K562 (cell line): ENCODE data around the gene AMOT. TPM values are rescaled to one million over a fixed set of nuclear protein-coding genes. Genes with fewer than 3 reads are reported as not detected.

Experiments
- ATAC-seq: fragments of 200-7000 bp; cut with Tn5 transposase; 3 replicates; pipeline ENCODE4 v1.9.1; 2020; ENCODE audit warnings: moderate library complexity
- BruUV-seq: library from RNA; stranded (reverse); fragments of 400-500 nt; replicated peaks from 2 replicates; lab custom pipeline; 2021; lab: Mats Ljungman, UMichigan
- CTCF ChIA-PET: fragments of 300-600 bp; formaldehyde crosslinking; extraction: SDS; loops from one replicate; lab custom pipeline; 2021; ENCODE audit warnings: low intra/inter-chr PET ratio; lab: Yijun Ruan, JAX
- POLR2A ChIA-PET: fragments of 300-600, 350-650 bp; sonication (Branson Sonifier 250); formaldehyde crosslinking; extraction: SDS; loops from one replicate; lab custom pipeline; 2021; ENCODE audit warnings: antibody characterized with exemption, inconsistent platforms; lab: Yijun Ruan, JAX
- DNase-seq, 4 experiments: peaks; one replicate each; pipeline versions ENCODE4 v3.0.0 to v3.0.0-alpha.2; 2011 to 2018; ENCODE audit warnings: low spot score in 3 of 4, mixed read lengths in 3 of 4; ENCODE audit errors: extremely low read depth in 1 of 4
- FAIRE-seq: peaks from 2 replicates; lab custom pipeline; 2011; peaks lifted over from hg19 to GRCh38; lab: Jason Lieb, UNC
- H2AFZ ChIP-seq: 2 replicates; pipeline ENCODE4 v1.6.0; 2011; ENCODE audit warnings: low read depth, low read length, control low read depth, inconsistent platforms
- H3K27ac ChIP-seq: fragments of 200-600 bp; 3 replicates; pipeline ENCODE4 v1.8.0; 2011; ENCODE audit warnings: low read depth, mild to moderate bottlenecking, control low read depth, inconsistent platforms, low read length, moderate library complexity, mixed read lengths; ENCODE audit errors: extremely low read depth
- H3K27me3 ChIP-seq, 2 experiments: fragments of 300-600 bp in 1 of 2; 2 replicates in 1 of 2; 3 replicates in 1 of 2; pipeline versions ENCODE4 v1.6.0 to v1.8.0; 2011; ENCODE audit warnings: inconsistent platforms in 2 of 2, low read length in 2 of 2, mild to moderate bottlenecking in 1 of 2, mixed read lengths in 1 of 2, moderate library complexity in 1 of 2; ENCODE audit not compliant: control insufficient read depth in 2 of 2, insufficient read depth in 2 of 2
- H3K36me3 ChIP-seq: fragments of 300-600 bp; 3 replicates; pipeline ENCODE4 v1.8.0; 2011; ENCODE audit warnings: mild to moderate bottlenecking, low read length, inconsistent platforms; ENCODE audit not compliant: control insufficient read depth, insufficient read depth
- H3K4me1 ChIP-seq, 2 experiments: fragments of 200-600 bp in 1 of 2; replicated peaks in 1 of 2; 2 replicates in 1 of 2; 3 replicates in 1 of 2; pipeline versions ENCODE4 v1.5.1 to v1.8.0; 2011; ENCODE audit warnings: inconsistent platforms in 2 of 2, low read length in 2 of 2, mild to moderate bottlenecking in 1 of 2, mixed read lengths in 1 of 2, moderate library complexity in 1 of 2; ENCODE audit not compliant: control insufficient read depth in 2 of 2, insufficient read depth in 2 of 2
- H3K4me2 ChIP-seq: 2 replicates; pipeline ENCODE4 v1.6.1; 2011; ENCODE audit warnings: low read length, control low read depth, inconsistent platforms, mixed read lengths; ENCODE audit not compliant: insufficient read depth
- H3K4me3 ChIP-seq: fragments of 200-600 bp; sonication (generic), shearing (Covaris generic); 2 replicates; pipeline ENCODE4 v1.5.1; 2016; ENCODE audit warnings: control low read depth, inconsistent platforms
- H3K79me2 ChIP-seq: fragments of 200-600 bp; 3 replicates; pipeline ENCODE4 v1.8.0; 2011; ENCODE audit warnings: low read length, inconsistent platforms; ENCODE audit not compliant: control insufficient read depth, insufficient read depth
- H3K9ac ChIP-seq, 2 experiments: 2 replicates each; pipeline versions ENCODE4 v1.6.0 to v1.6.1; 2011; ENCODE audit warnings: low read depth in 2 of 2, low read length in 2 of 2, control low read depth in 1 of 2, inconsistent platforms in 1 of 2, mild to moderate bottlenecking in 1 of 2, mixed read lengths in 1 of 2; ENCODE audit not compliant: insufficient read depth in 1 of 2
- H3K9me1 ChIP-seq: one replicate; pipeline ENCODE4 v1.6.0; 2011; ENCODE audit warnings: inconsistent platforms, mild to moderate bottlenecking, low read length, moderate library complexity; ENCODE audit not compliant: control insufficient read depth, insufficient read depth
- H3K9me3 ChIP-seq: replicated peaks from 2 replicates; pipeline ENCODE4 v1.5.1; 2011; ENCODE audit warnings: low read depth, low read length, inconsistent platforms; ENCODE audit not compliant: control insufficient read depth, insufficient read depth
- H4K20me1 ChIP-seq: replicated peaks from 2 replicates; pipeline ENCODE4 v1.6.1; 2011; ENCODE audit warnings: low read length, inconsistent platforms, mixed read lengths; ENCODE audit not compliant: control insufficient read depth, insufficient read depth
- ARID1B ChIP-seq: fragments of 450-650 bp; IDR thresholded peaks from 2 replicates; pipeline ENCODE4 v1.6.1; 2016; ENCODE audit warnings: antibody characterized with exemption, mild to moderate bottlenecking, inconsistent platforms
- DIDO1 ChIP-seq: fragments of 450-650 bp; IDR thresholded peaks from 2 replicates; pipeline ENCODE4 v1.6.1; 2016; ENCODE audit warnings: low read depth, missing biosample characterization, missing genetic modification characterization
- EZH2 ChIP-seq: IDR thresholded peaks from 2 replicates; pipeline ENCODE4 v1.6.1; 2012; ENCODE audit warnings: low read depth, mild to moderate bottlenecking, inconsistent platforms, low read length, borderline replicate concordance
- ILK ChIP-seq: fragments of 450-650 bp; IDR thresholded peaks from 2 replicates; pipeline ENCODE4 v1.6.1; 2016; ENCODE audit warnings: missing genetic modification characterization, low read depth, mild to moderate bottlenecking, missing compliant biosample characterization, moderate library complexity, borderline replicate concordance
- KDM5B ChIP-seq: fragments of 200-600 bp; sonication (generic); IDR thresholded peaks from 2 replicates; pipeline ENCODE4 v1.6.1; 2012; ENCODE audit warnings: low read depth, mild to moderate bottlenecking, moderate library complexity, low read length, control low read depth, inconsistent platforms; ENCODE audit not compliant: insufficient replicate concordance
- OTX1 ChIP-seq: fragments of 450-650 bp; formaldehyde crosslinking; IDR thresholded peaks from 2 replicates; pipeline ENCODE4 v1.4.0; 2022; ENCODE audit warnings: mild to moderate bottlenecking
- POLR2AphosphoS5 ChIP-seq: IDR thresholded peaks from 2 replicates; pipeline ENCODE4 v1.6.1; 2011; ENCODE audit warnings: mild to moderate bottlenecking, low read depth, low read length, moderate library complexity; ENCODE audit not compliant: control insufficient read depth, insufficient read depth
- THRAP3 ChIP-seq: fragments of 450-650 bp; IDR thresholded peaks from 2 replicates; pipeline ENCODE4 v1.6.1; 2016; ENCODE audit warnings: mild to moderate bottlenecking, inconsistent platforms, borderline replicate concordance
- XRCC3 ChIP-seq: fragments of 450-650 bp; IDR thresholded peaks from 2 replicates; pipeline ENCODE4 v1.6.1; 2017; ENCODE audit warnings: mild to moderate bottlenecking, moderate library complexity
- ZNF232 ChIP-seq: sonication (generic); formaldehyde crosslinking; IDR thresholded peaks from 2 replicates; pipeline ENCODE4 v1.8.0; 2022; ENCODE audit warnings: mild to moderate bottlenecking, missing genetic modification reagents
- ZNF253 ChIP-seq: fragments of 250-450 bp; sonication (Bioruptor Pico); conservative IDR thresholded peaks from 2 replicates; pipeline ENCODE4 v1.6.1; 2021; ENCODE audit warnings: mild to moderate bottlenecking
- ZNF444 ChIP-seq: fragments of 250-450 bp; sonication (Bioruptor Pico); IDR thresholded peaks from 2 replicates; pipeline ENCODE4 v1.4.0; 2020; ENCODE audit warnings: mild to moderate bottlenecking, moderate library complexity
- ZNF75A ChIP-seq: fragments of 450-650 bp; formaldehyde crosslinking; IDR thresholded peaks from 2 replicates; pipeline ENCODE4 v1.4.0; 2020; ENCODE audit warnings: mild to moderate bottlenecking
- WGBS: fragments of 100-300 bp; shearing (Covaris generic); methylation state at CpG from one replicate; pipeline ENCODE4 v1.1.6; 2016; ENCODE audit warnings: low coverage, mixed read lengths; ENCODE audit not compliant: insufficient coverage; ENCODE audit errors: missing lambda C conversion rate; 5-methylcytosine and 5-hydroxymethylcytosine counted together
- in situ Hi-C: fragments of 300-500 bp; cut with MboI; formaldehyde crosslinking; loops from 4 replicates; pipeline ENCODE4 v1.15.0; 2018; ENCODE audit warnings: inconsistent platforms, mixed read lengths
- intact Hi-C: fragments of 100-400 bp; cut with micrococcal nuclease; formaldehyde crosslinking; loops from 2 replicates; pipeline ENCODE4 v1.14.2; 2022
- polyA plus RNA-seq, 8 experiments: library from polyadenylated mRNA; depleted of rRNA in 4 of 8; stranded (reverse) in 5 of 8; unstranded in 3 of 8; fragments of >200 nt; fragmentation: Nextera tagmentation in 2 of 8; fragmentation: Illumina TruSeq in 1 of 8; extraction: Ambion mirVana in 2 of 8; extraction: Trizol in 1 of 8; gene quantifications; 2 replicates each; pipeline versions ENCODE4 v1.2.1 to v1.2.3, GENCODE V29; 2011 to 2014; ENCODE audit warnings: inconsistent platforms in 1 of 8, missing spikeins in 1 of 8
- total RNA-seq, 7 experiments: library from RNA; depleted of rRNA in 6 of 7; stranded (reverse); fragments of >200 nt in 6 of 7; fragmentation: Illumina TruSeq in 2 of 7; extraction: Trizol in 2 of 7; gene quantifications; 2 replicates each; pipeline versions ENCODE4 v1.2.1 to v1.2.3, GENCODE V29; 2011 to 2021; ENCODE audit warnings: low replicate concordance in 1 of 7
- TF ChIP-seq, protein P1 (sequence below): fragments of 250-450 bp; sonication (Bioruptor Pico); IDR thresholded peaks from 2 replicates; pipeline ENCODE4 v1.5.0; 2021; ENCODE audit warnings: mild to moderate bottlenecking, moderate library complexity
- TF ChIP-seq, protein P2 (sequence below): fragments of 250-450 bp; sonication (Bioruptor Pico); IDR thresholded peaks from 2 replicates; pipeline ENCODE4 v1.5.0; 2020; ENCODE audit warnings: mild to moderate bottlenecking, borderline replicate concordance

Gene AMOT
- total and polyA plus RNA-seq, 9 of the 15 experiments (the other 6 are each of a cell fraction or from before 2014, with no cell fraction given) = 0.04 TPM; not detected in 8

- Histone ChIP-seq H3K4me3 (no peak overlapping the region), H4K20me1 (no peaks in the 10 kb centered on the region), H3K9ac (no peak overlapping the region), H3K4me2 (no peak overlapping the region), H3K79me2 (no peaks in the 10 kb centered on the region), H3K9me3 (no peaks in the 10 kb centered on the region), H3K4me1 (no peaks in the 10 kb centered on the region), H3K9me1 (no peaks in the 10 kb centered on the region), H3K27ac (no peak overlapping the region), H2AFZ (no peak overlapping the region), H3K36me3 (no peaks in the 10 kb centered on the region), H3K27me3 (no peaks in the 10 kb centered on the region)
- intact Hi-C loops = no loop called here
- no peak for FAIRE-seq
- no TSS peak for BruUV-seq
- CTCF ChIA-PET = no interaction called here
- DNase-seq = no peak
- ATAC-seq = no peak
- in situ Hi-C loops = no loop called here
- TF ChIP-seq ZNF232 (CRISPR knock-in tag) = no peak
- TF ChIP-seq, protein P1, sequence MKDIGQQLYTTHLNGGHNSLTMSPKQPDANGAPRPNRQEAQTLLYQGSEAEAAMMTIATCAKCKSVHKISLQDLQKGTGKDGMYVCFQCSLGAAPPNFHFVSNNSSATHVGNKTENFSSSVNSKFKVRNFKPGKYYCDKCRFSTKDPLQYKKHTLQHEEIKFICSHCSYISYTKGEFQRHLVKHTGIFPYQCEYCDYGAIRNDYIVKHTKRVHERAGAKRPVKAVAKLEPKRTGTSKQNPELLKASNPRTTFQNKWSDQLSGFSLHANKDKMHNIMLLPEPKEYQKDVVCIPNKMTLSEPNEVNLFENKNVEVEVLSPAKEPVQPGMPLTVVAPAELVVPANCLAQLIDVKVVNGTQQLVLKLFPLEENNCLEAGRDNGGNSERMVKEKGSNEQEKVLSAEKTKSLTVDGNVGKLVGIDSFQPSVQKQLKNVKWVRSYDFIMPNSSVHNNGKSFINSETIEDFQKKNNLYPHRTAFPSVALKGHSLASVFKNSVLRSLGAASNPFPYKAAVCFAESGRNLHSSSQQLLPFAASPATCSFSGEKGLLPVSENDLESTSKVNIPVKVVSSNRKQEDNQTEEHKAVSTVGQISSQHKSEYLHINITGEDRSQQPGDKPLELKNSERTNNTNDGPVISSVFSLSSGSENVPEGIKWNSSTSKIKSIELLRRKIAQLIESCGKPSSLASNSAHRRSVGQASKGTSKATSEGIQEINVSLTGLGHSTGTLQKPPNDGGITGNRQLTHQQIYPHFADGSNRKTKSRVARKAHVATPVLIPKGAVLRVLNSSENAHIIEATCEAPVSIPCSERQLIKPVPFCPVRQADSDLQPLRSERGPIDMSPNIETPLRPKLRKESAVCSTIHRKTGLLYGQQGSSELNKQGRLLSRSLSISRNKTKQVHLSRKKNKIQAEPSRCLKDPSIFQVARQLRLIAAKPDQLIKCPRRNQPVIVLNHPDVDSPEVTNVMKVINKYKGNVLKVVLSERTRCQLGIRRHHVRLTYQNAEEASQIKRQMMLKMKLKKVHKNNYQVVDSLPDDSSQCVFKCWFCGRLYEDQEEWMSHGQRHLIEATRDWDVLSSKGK (CRISPR knock-in tag) = no peak
- no peak for TF ChIP-seq KDM5B
- no peak for TF ChIP-seq OTX1 (CRISPR knock-in tag)
- no peak for TF ChIP-seq ZNF253 (CRISPR knock-in tag)
- TF ChIP-seq ZNF444 (CRISPR knock-in tag) = no peak
- TF ChIP-seq XRCC3 = no peak
- TF ChIP-seq POLR2AphosphoS5 = no peak
- TF ChIP-seq EZH2 = no peak
- no peak for TF ChIP-seq ZNF75A
- no peak for TF ChIP-seq ARID1B
- no peak for TF ChIP-seq DIDO1 (tag)
- no peak for TF ChIP-seq THRAP3
- TF ChIP-seq, protein P2, sequence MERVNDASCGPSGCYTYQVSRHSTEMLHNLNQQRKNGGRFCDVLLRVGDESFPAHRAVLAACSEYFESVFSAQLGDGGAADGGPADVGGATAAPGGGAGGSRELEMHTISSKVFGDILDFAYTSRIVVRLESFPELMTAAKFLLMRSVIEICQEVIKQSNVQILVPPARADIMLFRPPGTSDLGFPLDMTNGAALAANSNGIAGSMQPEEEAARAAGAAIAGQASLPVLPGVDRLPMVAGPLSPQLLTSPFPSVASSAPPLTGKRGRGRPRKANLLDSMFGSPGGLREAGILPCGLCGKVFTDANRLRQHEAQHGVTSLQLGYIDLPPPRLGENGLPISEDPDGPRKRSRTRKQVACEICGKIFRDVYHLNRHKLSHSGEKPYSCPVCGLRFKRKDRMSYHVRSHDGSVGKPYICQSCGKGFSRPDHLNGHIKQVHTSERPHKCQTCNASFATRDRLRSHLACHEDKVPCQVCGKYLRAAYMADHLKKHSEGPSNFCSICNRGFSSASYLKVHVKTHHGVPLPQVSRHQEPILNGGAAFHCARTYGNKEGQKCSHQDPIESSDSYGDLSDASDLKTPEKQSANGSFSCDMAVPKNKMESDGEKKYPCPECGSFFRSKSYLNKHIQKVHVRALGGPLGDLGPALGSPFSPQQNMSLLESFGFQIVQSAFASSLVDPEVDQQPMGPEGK (CRISPR knock-in tag) = no peak
- no peak for TF ChIP-seq ILK
- POLR2A ChIA-PET = no interaction called here
- 0% methylated on average over 3 of the region's 3 CpGs for WGBS
Measured at GRCh38 chrX:112832481-112833095, 8.0 kb downstream of the AMOT start.
